Neural progenitor cell (in vitro differentiated cells): Measurements from ENCODE around the gene ZFP36L2. TPM values are rescaled to one million over a fixed set of nuclear protein-coding genes. Genes with fewer than 3 reads are reported as not detected.

Experiments
- DNase-seq: peaks from one replicate; pipeline ENCODE4 v3.0.0-alpha.2; 2016; ENCODE audit warnings: low spot score
- H2AFZ ChIP-seq: fragments of 200-600 bp; sonication (generic); replicated peaks from 2 replicates; pipeline ENCODE4 v1.6.1; 2016; ENCODE audit warnings: antibody characterized with exemption
- H3F3A ChIP-seq: fragments of 200-600 bp; sonication (generic); 2 replicates; pipeline ENCODE4 v1.6.1; 2016; ENCODE audit warnings: antibody characterized with exemption, low read depth
- H3K27ac ChIP-seq: fragments of 200-600 bp; sonication (generic); 2 replicates; pipeline ENCODE4 v1.5.1; 2016; ENCODE audit warnings: mild to moderate bottlenecking
- H3K27me3 ChIP-seq: fragments of 200-600 bp; sonication (generic); 2 replicates; pipeline ENCODE4 v1.6.1; 2016; ENCODE audit warnings: mild to moderate bottlenecking, moderate library complexity
- H3K36me3 ChIP-seq: fragments of 200-600 bp; sonication (generic); 2 replicates; pipeline ENCODE4 v1.5.1; 2016
- H3K4me1 ChIP-seq: fragments of 200-600 bp; sonication (generic); 2 replicates; pipeline ENCODE4 v1.6.1; 2016; ENCODE audit warnings: mixed run types
- H3K4me2 ChIP-seq: fragments of 200-600 bp; sonication (generic); 2 replicates; pipeline ENCODE4 v1.6.1; 2016
- H3K4me3 ChIP-seq: fragments of 200-600 bp; sonication (generic); 2 replicates; pipeline ENCODE4 v1.5.1; 2016
- H3K79me2 ChIP-seq: fragments of 200-600 bp; sonication (generic); 2 replicates; pipeline ENCODE4 v1.6.1; 2016; ENCODE audit warnings: low read depth
- H3K9ac ChIP-seq: fragments of 200-600 bp; sonication (generic); 2 replicates; pipeline ENCODE4 v1.6.1; 2016
- H3K9me3 ChIP-seq: fragments of 200-600 bp; sonication (generic); 2 replicates; pipeline ENCODE4 v1.5.1; 2016; ENCODE audit warnings: low read depth
- H4K20me1 ChIP-seq: fragments of 200-600 bp; sonication (generic); 2 replicates; pipeline ENCODE4 v1.6.1; 2016; ENCODE audit warnings: low read depth
- H3K27ac Mint-ChIP-seq: 3 replicates; pipeline ENCODE4 v1.8.0; 2021; ENCODE audit warnings: mixed read lengths
- H3K27me3 Mint-ChIP-seq: 2 replicates; pipeline ENCODE4 v1.8.0; 2022; ENCODE audit warnings: low read depth, mild to moderate bottlenecking, inconsistent platforms, moderate library complexity, mixed read lengths; ENCODE audit not compliant: insufficient read depth
- H3K36me3 Mint-ChIP-seq: 3 replicates; pipeline ENCODE4 v1.8.0; 2021; ENCODE audit warnings: mixed read lengths
- H3K4me1 Mint-ChIP-seq: 3 replicates; pipeline ENCODE4 v1.8.0; 2021; ENCODE audit warnings: mixed read lengths
- H3K4me3 Mint-ChIP-seq: 3 replicates; pipeline ENCODE4 v1.8.0; 2021; ENCODE audit warnings: mild to moderate bottlenecking, moderate library complexity, mixed read lengths
- H3K9me3 Mint-ChIP-seq: 3 replicates; pipeline ENCODE4 v1.8.0; 2020; ENCODE audit warnings: mixed read lengths
- CTCF ChIP-seq: fragments of 200-600 bp; sonication (generic); IDR thresholded peaks from 2 replicates; pipeline ENCODE4 v1.5.1; 2017; ENCODE audit warnings: antibody characterized with exemption, mild to moderate bottlenecking
- EZH2 ChIP-seq: fragments of 200-600 bp; sonication (generic); IDR thresholded peaks from 2 replicates; pipeline ENCODE4 v1.6.1; 2017; ENCODE audit warnings: antibody characterized with exemption, mild to moderate bottlenecking, moderate library complexity
- EZH2phosphoT487 ChIP-seq: fragments of 200-600 bp; sonication (generic); IDR thresholded peaks from 2 replicates; pipeline ENCODE4 v1.6.1; 2017; ENCODE audit warnings: antibody characterized with exemption
- total RNA-seq: library from RNA; depleted of rRNA; stranded (reverse); fragments of >200 nt; gene quantifications from 2 replicates; pipeline ENCODE4 v1.2.3, GENCODE V29; 2015; ENCODE audit warnings: low replicate concordance

The ZFP36L2 gene
- total RNA-seq, 1 donor from 2014 or later, result 13.8 TPM

- Mint-ChIP-seq H3K9me3 (no peaks in the 10 kb centered on the region), H3K4me1 (peaks cover 20% of the 10 kb centered on the region), H3K27ac (peak overlapping the region; percentile 25), H3K36me3 (no peaks in the 10 kb centered on the region), H3K4me3 (no peak overlapping the region), H3K27me3 (peaks cover 9% of the 10 kb centered on the region)
- no peak overlapping the region for H3K4me3 ChIP-seq
- H4K20me1 ChIP-seq, result no peaks in the 10 kb centered on the region
- no peaks in the 10 kb centered on the region for H3K9me3 ChIP-seq
- no peak overlapping the region for H3K9ac ChIP-seq
- H3K4me2 ChIP-seq, result no peak overlapping the region
- H2AFZ ChIP-seq, result no peak overlapping the region
- H3F3A ChIP-seq, result peaks cover 32% of the 10 kb centered on the region
- no peaks in the 10 kb centered on the region for H3K36me3 ChIP-seq
- no peaks in the 10 kb centered on the region for H3K27me3 ChIP-seq
- TF ChIP-seq EZH2 (no peak), EZH2phosphoT487 (no peak), CTCF (no peak)
- no peaks in the 10 kb centered on the region for H3K79me2 ChIP-seq
- H3K4me1 ChIP-seq, result peaks cover 18% of the 10 kb centered on the region
- no peak overlapping the region for H3K27ac ChIP-seq
- no peak for DNase-seq
These were observed 14.1 kb downstream of the ZFP36L2 start for GRCh38 chr2:43212216-43212835.

GRCh38 chr2:43210467-43211303 lies 15.7 kb downstream of the ZFP36L2 start:
- Histone ChIP-seq H2AFZ (no peak overlapping the region), H3K79me2 (no peaks in the 10 kb centered on the region), H3K4me1 (peaks cover 12% of the 10 kb centered on the region), H3K4me2 (no peak overlapping the region), H4K20me1 (no peaks in the 10 kb centered on the region), H3K9me3 (no peaks in the 10 kb centered on the region), H3K9ac (no peak overlapping the region), H3K36me3 (no peaks in the 10 kb centered on the region), H3K4me3 (no peak overlapping the region), H3F3A (peaks cover 18% of the 10 kb centered on the region), H3K27ac (no peak overlapping the region), H3K27me3 (no peaks in the 10 kb centered on the region)
- no peak overlapping the region for H3K4me3 Mint-ChIP-seq
- TF ChIP-seq EZH2phosphoT487, result no peak
- no peak for TF ChIP-seq CTCF
- no peak for TF ChIP-seq EZH2
- no peak for DNase-seq
- H3K36me3 Mint-ChIP-seq, result no peaks in the 10 kb centered on the region
- H3K9me3 Mint-ChIP-seq, result no peaks in the 10 kb centered on the region
- peak overlapping the region; percentile 50 for H3K27ac Mint-ChIP-seq
- peaks cover 13% of the 10 kb centered on the region for H3K27me3 Mint-ChIP-seq
- peaks cover 15% of the 10 kb centered on the region for H3K4me1 Mint-ChIP-seq

GRCh38 chr2:43210125-43210466 lies 16.3 kb downstream of the ZFP36L2 start:
- H3K4me3 ChIP-seq, result no peak overlapping the region
- peaks cover 6% of the 10 kb centered on the region for H3K4me1 ChIP-seq
- Mint-ChIP-seq H3K9me3 (no peaks in the 10 kb centered on the region), H3K27ac (peak overlapping the region; percentile 12), H3K36me3 (no peaks in the 10 kb centered on the region), H3K4me1 (peaks cover 15% of the 10 kb centered on the region), H3K27me3 (peaks cover 13% of the 10 kb centered on the region), H3K4me3 (no peak overlapping the region)
- no peaks in the 10 kb centered on the region for H3K9me3 ChIP-seq
- no peaks in the 10 kb centered on the region for H3K36me3 ChIP-seq
- TF ChIP-seq EZH2phosphoT487 (no peak), EZH2 (no peak), CTCF (no peak)
- no peaks in the 10 kb centered on the region for H3K27me3 ChIP-seq
- H3K79me2 ChIP-seq, result no peaks in the 10 kb centered on the region
- no peak overlapping the region for H3K4me2 ChIP-seq
- no peaks in the 10 kb centered on the region for H4K20me1 ChIP-seq
- DNase-seq, result no peak
- peaks cover 12% of the 10 kb centered on the region for H3F3A ChIP-seq
- no peak overlapping the region for H2AFZ ChIP-seq
- H3K27ac ChIP-seq, result no peak overlapping the region
- no peak overlapping the region for H3K9ac ChIP-seq
